ENCODE measurements around the gene CSPG4. TPM values are rescaled to one million over a fixed set of nuclear protein-coding genes. Genes with fewer than 3 reads are reported as not detected.
"Not testable (repeated sequence)": the region's sequence is repeated elsewhere in the genome, so short reads cannot be mapped to it uniquely, and the experiment has no call there.

The CSPG4 gene
- 7.8 TPM for total RNA-seq
- long read RNA-seq, partial matches to known transcripts, result 8 of 13 reads
- long read RNA-seq, other reads (novel, unspliced or antisense), result 5 of 13 reads

- DNase-seq (ENCODE audit: missing footprints) (no peak), ATAC-seq (peak; percentile 79)
- intact Hi-C loops (cut with DNase I), result no loop called here
Observed at GRCh38 chr15:75712668-75713337, at the start of gene CSPG4. TSS of gene CSPG4 (minus strand) at chr15:75712848. CDS start at chr15:75712755, 93 bp downstream.

GRCh38 chr15:75762357-75762718 lies 49.7 kb upstream of the CSPG4 start:
- ATAC-seq; DNase-seq (ENCODE audit: missing footprints); intact Hi-C loops (cut with DNase I): not testable (repeated sequence)

- intact Hi-C loops (cut with DNase I), result no loop called here
- DNase-seq (ENCODE audit: missing footprints), result no peak
- no peak for ATAC-seq
Observed at GRCh38 chr15:75761446-75762356, 49.1 kb upstream of the CSPG4 start.

- no peak for DNase-seq (ENCODE audit: missing footprints)
- intact Hi-C loops (cut with DNase I), result no loop called here
- ATAC-seq, result no peak
Observed at GRCh38 chr15:75760704-75761435, 48.2 kb upstream of the CSPG4 start.

- ATAC-seq; DNase-seq (ENCODE audit: missing footprints); intact Hi-C loops (cut with DNase I): not testable (repeated sequence)
Observed at GRCh38 chr15:75760131-75760520, 47.5 kb upstream of the CSPG4 start.

GRCh38 chr15:75759416-75760130 lies 46.9 kb upstream of the CSPG4 start:
- ATAC-seq (no peak), DNase-seq (ENCODE audit: missing footprints) (no peak)
- intact Hi-C loops (cut with DNase I), result no loop called here

GRCh38 chr15:75758071-75758872 lies 45.6 kb upstream of the CSPG4 start:
- ATAC-seq, result peak; percentile 97
- intact Hi-C loops (cut with DNase I), result no loop called here
- peak; percentile 92 for DNase-seq (ENCODE audit: missing footprints)

GRCh38 chr15:75754871-75755270 lies 42.2 kb upstream of the CSPG4 start:
- DNase-seq (ENCODE audit: missing footprints), result not testable (repeated sequence)

GRCh38 chr15:75753145-75753544 lies 40.5 kb upstream of the CSPG4 start:
- no peak for DNase-seq (ENCODE audit: missing footprints)
- intact Hi-C loops (cut with DNase I), result no loop called here
- no peak for ATAC-seq

More at GRCh38 chr15:75754871-75755270, 42.2 kb upstream of the CSPG4 start:
- intact Hi-C loops (cut with DNase I); ATAC-seq: not testable (repeated sequence)

- ATAC-seq, result no peak
- DNase-seq (ENCODE audit: missing footprints), result no peak
- intact Hi-C loops (cut with DNase I), result no loop called here
Observed at GRCh38 chr15:75751891-75752290, 39.2 kb upstream of the CSPG4 start.

GRCh38 chr15:75751116-75751875 lies 38.6 kb upstream of the CSPG4 start:
- no peak for ATAC-seq
- intact Hi-C loops (cut with DNase I), result no loop called here
- no peak for DNase-seq (ENCODE audit: missing footprints)

- intact Hi-C loops (cut with DNase I), result no loop called here
- ATAC-seq (no peak), DNase-seq (ENCODE audit: missing footprints) (no peak)
Observed at GRCh38 chr15:75750261-75751050, 37.8 kb upstream of the CSPG4 start.

GRCh38 chr15:75749820-75750219 lies 37.2 kb upstream of the CSPG4 start:
- ATAC-seq (no peak), DNase-seq (ENCODE audit: missing footprints) (no peak)

GRCh38 chr15:75748882-75749281 lies 36.2 kb upstream of the CSPG4 start:
- DNase-seq (ENCODE audit: missing footprints); ATAC-seq; intact Hi-C loops (cut with DNase I): not testable (repeated sequence)

More at GRCh38 chr15:75749820-75750219, 37.2 kb upstream of the CSPG4 start:
- intact Hi-C loops (cut with DNase I), result no loop called here

GRCh38 chr15:75747121-75747520 lies 34.5 kb upstream of the CSPG4 start:
- intact Hi-C loops (cut with DNase I), result not testable (repeated sequence)

GRCh38 chr15:75745305-75745704 lies 32.7 kb upstream of the CSPG4 start:
- intact Hi-C loops (cut with DNase I), result no loop called here
- no peak for ATAC-seq
- no peak for DNase-seq (ENCODE audit: missing footprints)

More at GRCh38 chr15:75747121-75747520, 34.5 kb upstream of the CSPG4 start:
- ATAC-seq; DNase-seq (ENCODE audit: missing footprints): not testable (repeated sequence)
